HL-60 (cell line): ENCODE results near the gene C19orf47.

ENCODE experiments used
- POLR2AphosphoS5 ChIP-seq: IDR thresholded peaks from 2 replicates; pipeline ENCODE4 v1.6.1; 2012; ENCODE audit warnings: low read depth
- TF ChIP-seq, protein P1 (sequence below): IDR thresholded peaks from one replicate; pipeline ENCODE4 v1.5.1; 2011; ENCODE audit warnings: low read length, control low read depth, inconsistent platforms; ENCODE audit not compliant: insufficient read depth

DNA sequence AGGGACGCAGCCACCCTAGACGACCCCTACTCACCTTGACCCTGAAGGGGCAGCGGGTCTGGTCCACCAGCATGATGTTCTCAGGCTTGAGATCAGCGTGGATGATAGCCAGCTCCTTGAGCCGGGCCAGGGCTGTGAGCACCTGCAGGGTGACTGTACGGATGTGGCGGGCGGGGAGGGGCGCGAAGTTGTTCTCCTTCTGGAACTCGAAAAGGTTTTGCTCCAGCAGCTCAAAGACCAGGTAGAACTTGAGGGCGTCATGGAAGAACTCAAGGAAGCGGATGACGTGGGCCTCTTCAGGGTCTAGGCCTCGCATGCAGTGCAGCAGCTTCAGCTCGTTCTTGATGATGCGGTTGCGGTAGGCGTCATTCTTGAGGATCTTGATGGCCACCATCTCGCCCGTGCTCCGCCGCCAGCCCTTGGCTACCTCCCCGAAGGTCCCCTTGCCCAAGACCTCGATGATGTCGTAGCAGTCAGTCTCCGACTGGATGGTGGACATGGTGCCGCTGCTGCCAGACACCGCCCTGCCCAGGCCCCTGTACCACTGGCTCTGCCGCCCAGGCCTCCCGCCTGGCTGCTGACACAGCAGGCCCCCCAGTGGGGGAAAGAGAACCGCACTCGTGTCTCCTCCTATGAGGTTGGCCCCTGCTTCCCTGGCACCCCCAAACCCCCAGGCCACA is 41.3 kb upstream of the C19orf47 start:
- TF ChIP-seq, protein P1, sequence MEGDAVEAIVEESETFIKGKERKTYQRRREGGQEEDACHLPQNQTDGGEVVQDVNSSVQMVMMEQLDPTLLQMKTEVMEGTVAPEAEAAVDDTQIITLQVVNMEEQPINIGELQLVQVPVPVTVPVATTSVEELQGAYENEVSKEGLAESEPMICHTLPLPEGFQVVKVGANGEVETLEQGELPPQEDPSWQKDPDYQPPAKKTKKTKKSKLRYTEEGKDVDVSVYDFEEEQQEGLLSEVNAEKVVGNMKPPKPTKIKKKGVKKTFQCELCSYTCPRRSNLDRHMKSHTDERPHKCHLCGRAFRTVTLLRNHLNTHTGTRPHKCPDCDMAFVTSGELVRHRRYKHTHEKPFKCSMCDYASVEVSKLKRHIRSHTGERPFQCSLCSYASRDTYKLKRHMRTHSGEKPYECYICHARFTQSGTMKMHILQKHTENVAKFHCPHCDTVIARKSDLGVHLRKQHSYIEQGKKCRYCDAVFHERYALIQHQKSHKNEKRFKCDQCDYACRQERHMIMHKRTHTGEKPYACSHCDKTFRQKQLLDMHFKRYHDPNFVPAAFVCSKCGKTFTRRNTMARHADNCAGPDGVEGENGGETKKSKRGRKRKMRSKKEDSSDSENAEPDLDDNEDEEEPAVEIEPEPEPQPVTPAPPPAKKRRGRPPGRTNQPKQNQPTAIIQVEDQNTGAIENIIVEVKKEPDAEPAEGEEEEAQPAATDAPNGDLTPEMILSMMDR = no peak
- TF ChIP-seq POLR2AphosphoS5 = no peak
